Effector memory CD4-positive, alpha-beta T cell (primary cell): ENCODE results near the gene TMEM163.
"Not testable (repeated sequence)": the region's sequence is repeated elsewhere in the genome, so short reads cannot be mapped to it uniquely, and the experiment has no call there.

Experiments used
- DNase-seq, 3 donors: peaks; one replicate each; pipeline ENCODE4 v3.0.0-alpha.2; 2020
- H3K27ac ChIP-seq: 2 replicates; pipeline ENCODE4 v1.7.0; 2013; ENCODE audit warnings: mild to moderate bottlenecking, low read length, moderate library complexity; ENCODE audit not compliant: insufficient read depth, poor library complexity, severe bottlenecking
- H3K27me3 ChIP-seq: replicated peaks from 2 replicates; pipeline ENCODE4 v1.7.0; 2013; ENCODE audit warnings: mild to moderate bottlenecking, low read length; ENCODE audit not compliant: insufficient read depth, control insufficient read depth, poor library complexity, severe bottlenecking
- H3K36me3 ChIP-seq: 2 replicates; pipeline ENCODE4 v1.7.0; 2013; ENCODE audit warnings: mild to moderate bottlenecking, low read length, moderate library complexity; ENCODE audit not compliant: control insufficient read depth, insufficient read depth
- H3K4me1 ChIP-seq: 2 replicates; pipeline ENCODE4 v1.7.0; 2013; ENCODE audit warnings: low read length, mild to moderate bottlenecking; ENCODE audit not compliant: control insufficient read depth, insufficient read depth, poor library complexity, severe bottlenecking
- H3K4me3 ChIP-seq: 2 replicates; pipeline ENCODE4 v1.7.0; 2013; ENCODE audit warnings: low read length, low read depth, mild to moderate bottlenecking; ENCODE audit not compliant: insufficient read depth, poor library complexity, severe bottlenecking
- H3K9me3 ChIP-seq: 2 replicates; pipeline ENCODE4 v1.7.0; 2013; ENCODE audit warnings: mild to moderate bottlenecking, low read length, moderate library complexity; ENCODE audit not compliant: control insufficient read depth

The TMEM163 gene

GRCh38 chr2:134490559-134490958 is 228.2 kb downstream of the TMEM163 start:
- H3K36me3 ChIP-seq: no peaks in the 10 kb centered on the region
- no peaks in the 10 kb centered on the region for H3K4me1 ChIP-seq
- no peak overlapping the region for H3K4me3 ChIP-seq
- no peak overlapping the region for H3K27ac ChIP-seq
- no peak for DNase-seq
- no peaks in the 10 kb centered on the region for H3K27me3 ChIP-seq
- no peaks in the 10 kb centered on the region for H3K9me3 ChIP-seq

GRCh38 chr2:134489732-134490384 is 228.9 kb downstream of the TMEM163 start:
- no peaks in the 10 kb centered on the region for H3K36me3 ChIP-seq
- no peaks in the 10 kb centered on the region for H3K9me3 ChIP-seq
- no peaks in the 10 kb centered on the region for H3K27me3 ChIP-seq
- H3K4me1 ChIP-seq: no peaks in the 10 kb centered on the region
- no peak for DNase-seq
- H3K4me3 ChIP-seq: no peak overlapping the region
- no peak overlapping the region for H3K27ac ChIP-seq

GRCh38 chr2:134482766-134483340 is 235.9 kb downstream of the TMEM163 start:
- no peak for DNase-seq
- Histone ChIP-seq H3K27me3 (no peaks in the 10 kb centered on the region), H3K27ac (no peak overlapping the region), H3K4me3 (no peak overlapping the region), H3K4me1 (no peaks in the 10 kb centered on the region), H3K36me3 (no peaks in the 10 kb centered on the region), H3K9me3 (no peaks in the 10 kb centered on the region)

GRCh38 chr2:134482131-134482723 is 236.6 kb downstream of the TMEM163 start:
- H3K27me3 ChIP-seq: no peaks in the 10 kb centered on the region
- no peak for DNase-seq
- no peak overlapping the region for H3K4me3 ChIP-seq
- H3K36me3 ChIP-seq: no peaks in the 10 kb centered on the region
- no peaks in the 10 kb centered on the region for H3K4me1 ChIP-seq
- no peak overlapping the region for H3K27ac ChIP-seq
- no peaks in the 10 kb centered on the region for H3K9me3 ChIP-seq

- no peaks in the 10 kb centered on the region for H3K9me3 ChIP-seq
- H3K4me3 ChIP-seq: no peak overlapping the region
- H3K4me1 ChIP-seq: no peaks in the 10 kb centered on the region
- H3K27me3 ChIP-seq: no peaks in the 10 kb centered on the region
- DNase-seq: no peak
- no peak overlapping the region for H3K27ac ChIP-seq
- H3K36me3 ChIP-seq: no peaks in the 10 kb centered on the region
These were observed 239.0 kb downstream of the TMEM163 start for GRCh38 chr2:134479696-134480330.

GRCh38 chr2:134476982-134477381 is 241.8 kb downstream of the TMEM163 start:
- not testable (repeated sequence) for H3K4me1 ChIP-seq, DNase-seq, H3K27ac ChIP-seq, H3K36me3 ChIP-seq, H3K9me3 ChIP-seq, H3K27me3 ChIP-seq, H3K4me3 ChIP-seq

GRCh38 chr2:134470561-134471168 is 248.1 kb downstream of the TMEM163 start:
- H3K4me3 ChIP-seq: no peak overlapping the region
- no peak overlapping the region for H3K27ac ChIP-seq
- no peaks in the 10 kb centered on the region for H3K9me3 ChIP-seq
- no peaks in the 10 kb centered on the region for H3K27me3 ChIP-seq
- no peak for DNase-seq
- no peaks in the 10 kb centered on the region for H3K36me3 ChIP-seq
- H3K4me1 ChIP-seq: no peaks in the 10 kb centered on the region

GRCh38 chr2:134469516-134470115 is 249.2 kb downstream of the TMEM163 start:
- Histone ChIP-seq H3K27me3 (no peaks in the 10 kb centered on the region), H3K27ac (no peak overlapping the region), H3K4me1 (no peaks in the 10 kb centered on the region), H3K4me3 (no peak overlapping the region), H3K9me3 (no peaks in the 10 kb centered on the region), H3K36me3 (no peaks in the 10 kb centered on the region)
- no peak for DNase-seq

GRCh38 chr2:134468776-134469175 is 250.0 kb downstream of the TMEM163 start:
- Histone ChIP-seq H3K27ac (no peak overlapping the region), H3K27me3 (no peaks in the 10 kb centered on the region), H3K4me1 (no peaks in the 10 kb centered on the region), H3K4me3 (no peak overlapping the region), H3K9me3 (no peaks in the 10 kb centered on the region), H3K36me3 (no peaks in the 10 kb centered on the region)
- no peak for DNase-seq
